HepG2 (cell line): ENCODE results near the gene GCN1. TPM values are rescaled to one million over a fixed set of nuclear protein-coding genes. Genes with fewer than 3 reads are reported as not detected.
A peak's percentile ranks its signal among the peaks of the same experiment; 100 is the strongest.

ENCODE experiments used
- ARNT ChIP-seq: fragments of 450-650 bp; IDR thresholded peaks from 2 replicates; pipeline ENCODE4 v1.6.1; 2017
- ATF3 ChIP-seq: sonication (generic); formaldehyde crosslinking; IDR thresholded peaks from 2 replicates; pipeline ENCODE4 v1.4.0; 2020; ENCODE audit warnings: missing genetic modification reagents
- ATF7 ChIP-seq, 2 experiments: fragments of 450-650 bp in 1 of 2; sonication (generic) in 1 of 2; formaldehyde crosslinking in 1 of 2; IDR thresholded peaks; 2 replicates each; pipeline versions ENCODE4 v1.4.0 to v1.6.1; 2016 to 2020; ENCODE audit warnings: antibody characterized with exemption in 1 of 2, mild to moderate bottlenecking in 1 of 2, missing genetic modification reagents in 1 of 2
- EP300 ChIP-seq, 3 experiments: sonication (generic) in 1 of 3; formaldehyde crosslinking in 1 of 3; IDR thresholded peaks; 2 replicates each; pipeline versions ENCODE4 v1.5.1 to v1.6.1; 2011 to 2020; ENCODE audit warnings: low read depth in 2 of 3, low read length in 2 of 3, borderline replicate concordance in 1 of 3, improper control_type of control experiment in 1 of 3, mild to moderate bottlenecking in 1 of 3, missing genetic modification reagents in 1 of 3, moderate library complexity in 1 of 3
- FOXM1 ChIP-seq: sonication (generic); formaldehyde crosslinking; IDR thresholded peaks from 2 replicates; pipeline ENCODE4 v1.5.0; 2020; ENCODE audit warnings: missing genetic modification reagents
- GATAD2A ChIP-seq: IDR thresholded peaks from 2 replicates; pipeline ENCODE4 v1.6.1; 2016
- KDM1A ChIP-seq: IDR thresholded peaks from 2 replicates; pipeline ENCODE4 v1.6.1; 2016; ENCODE audit warnings: missing compliant biosample characterization
- PRDM15 ChIP-seq: sonication (generic); formaldehyde crosslinking; IDR thresholded peaks from 2 replicates; pipeline ENCODE4 v1.4.0; 2020; ENCODE audit warnings: missing genetic modification reagents
- RARA ChIP-seq: IDR thresholded peaks from 2 replicates; pipeline ENCODE4 v1.6.1; 2016; ENCODE audit warnings: missing genetic modification reagents, missing compliant biosample characterization
- SIN3A ChIP-seq: IDR thresholded peaks from 2 replicates; pipeline ENCODE4 v1.6.1; 2011; ENCODE audit warnings: low read depth, mild to moderate bottlenecking, control low read depth, low read length, borderline replicate concordance
- SMAD1 ChIP-seq: sonication (generic); formaldehyde crosslinking; IDR thresholded peaks from 2 replicates; pipeline ENCODE4 v1.4.0; 2020; ENCODE audit warnings: missing genetic modification reagents, low read depth, mild to moderate bottlenecking, borderline replicate concordance
- SUZ12 ChIP-seq: fragments of 150-350 bp; IDR thresholded peaks from 2 replicates; pipeline ENCODE4 v1.6.1; 2014; ENCODE audit warnings: low read depth, low read length
- TSC22D2 ChIP-seq: sonication (generic); formaldehyde crosslinking; IDR thresholded peaks from 2 replicates; pipeline ENCODE4 v1.5.1; 2020; ENCODE audit warnings: missing genetic modification reagents, mild to moderate bottlenecking, borderline replicate concordance
- ZBTB3 ChIP-seq: sonication (generic); formaldehyde crosslinking; IDR thresholded peaks from 2 replicates; pipeline ENCODE4 v1.4.0; 2020; ENCODE audit warnings: low read depth, mild to moderate bottlenecking, moderate library complexity, missing genetic modification reagents, borderline replicate concordance
- ZFP36 ChIP-seq: fragments of 150-350 bp; IDR thresholded peaks from 2 replicates; pipeline ENCODE4 v1.6.1; 2018; ENCODE audit warnings: borderline replicate concordance, low read length, low read depth; ENCODE audit not compliant: partially characterized antibody
- ZFP90 ChIP-seq: sonication (generic); formaldehyde crosslinking; IDR thresholded peaks from 2 replicates; pipeline ENCODE4 v1.8.0; 2022; ENCODE audit warnings: missing genetic modification reagents, mild to moderate bottlenecking, inconsistent platforms, borderline replicate concordance
- ZNF143 ChIP-seq: sonication (generic); formaldehyde crosslinking; IDR thresholded peaks from 2 replicates; pipeline ENCODE4 v1.4.0; 2020; ENCODE audit warnings: missing genetic modification reagents
- ZNF333 ChIP-seq: sonication (generic); formaldehyde crosslinking; IDR thresholded peaks from 2 replicates; pipeline ENCODE4 v1.4.0; 2020; ENCODE audit warnings: mild to moderate bottlenecking, missing genetic modification reagents, borderline replicate concordance
- ZNF530 ChIP-seq: sonication (generic); formaldehyde crosslinking; IDR thresholded peaks from 2 replicates; pipeline ENCODE4 v1.5.0; 2020; ENCODE audit warnings: low read depth, mild to moderate bottlenecking, missing genetic modification reagents
- ZNF552 ChIP-seq: sonication (generic); formaldehyde crosslinking; IDR thresholded peaks from 2 replicates; pipeline ENCODE4 v1.9.0; 2022; ENCODE audit warnings: missing genetic modification reagents, mild to moderate bottlenecking, borderline replicate concordance
- ZNF562 ChIP-seq: sonication (generic); formaldehyde crosslinking; IDR thresholded peaks from 2 replicates; pipeline ENCODE4 v1.8.0; 2022; ENCODE audit warnings: missing genetic modification reagents, borderline replicate concordance
- ZNF674 ChIP-seq: sonication (generic); formaldehyde crosslinking; IDR thresholded peaks from 2 replicates; pipeline ENCODE4 v1.5.0; 2020; ENCODE audit warnings: low read depth, mild to moderate bottlenecking, missing genetic modification reagents
- ZNF691 ChIP-seq: sonication (generic); formaldehyde crosslinking; IDR thresholded peaks from 2 replicates; pipeline ENCODE4 v1.4.0; 2020; ENCODE audit warnings: missing genetic modification reagents, low read depth, mild to moderate bottlenecking, borderline replicate concordance
- ZNF703 ChIP-seq: sonication (generic); formaldehyde crosslinking; IDR thresholded peaks from 2 replicates; pipeline ENCODE4 v1.5.1; 2020; ENCODE audit warnings: missing genetic modification reagents, mild to moderate bottlenecking, moderate library complexity, borderline replicate concordance
- ZZZ3 ChIP-seq: sonication (generic); formaldehyde crosslinking; IDR thresholded peaks from 2 replicates; pipeline ENCODE4 v1.4.0; 2020; ENCODE audit warnings: missing genetic modification reagents, mild to moderate bottlenecking, borderline replicate concordance
- polyA plus RNA-seq, 8 experiments: library from polyadenylated mRNA; depleted of rRNA in 3 of 8; stranded (reverse) in 7 of 8; unstranded in 1 of 8; fragments of >200 nt; fragmentation: Illumina TruSeq in 4 of 8; extraction: Trizol in 4 of 8; gene quantifications; 2 replicates each; pipeline versions ENCODE4 v1.2.1 to v1.2.3, GENCODE V29; 2011 to 2016; ENCODE audit warnings: low read depth in 4 of 8, missing spikeins in 1 of 8, mixed read lengths in 1 of 8; ENCODE audit not compliant: insufficient read depth in 1 of 8
- total RNA-seq, 5 experiments: library from RNA; depleted of rRNA; stranded (reverse); fragments of >200 nt; fragmentation: Illumina TruSeq; extraction: Trizol; gene quantifications; 2 replicates each; pipeline ENCODE4 v1.2.3, GENCODE V29; 2016; ENCODE audit warnings: low read depth in 1 of 5

GCN1 gene
- total and polyA plus RNA-seq, 2 of the 13 experiments (the other 11 are each of a cell fraction or from before 2014, with no cell fraction given) = 58.2 to 83.0 TPM

- no peak for TF ChIP-seq ZFP90 (CRISPR knock-in tag)
- no peak for TF ChIP-seq ZNF552 (CRISPR knock-in tag)
- no peak for TF ChIP-seq ZBTB3 (CRISPR knock-in tag)
- 0 out of 2 replicates have a peak, but pooled peaks have one; percentile 58 for TF ChIP-seq PRDM15 (CRISPR knock-in tag)
- no peak for TF ChIP-seq SUZ12
- no peak for TF ChIP-seq TSC22D2
- TF ChIP-seq ZNF562 (CRISPR knock-in tag) = no peak
- TF ChIP-seq ZFP36 = no peak
- no peak for TF ChIP-seq ZNF143 (CRISPR knock-in tag)
- no peak for TF ChIP-seq SIN3A
- TF ChIP-seq ZNF703 (CRISPR knock-in tag) = no peak
- TF ChIP-seq ARNT = no peak
- TF ChIP-seq SMAD1 (CRISPR knock-in tag) = no peak
- TF ChIP-seq ZNF333 = no peak
- TF ChIP-seq ZZZ3 = no peak
- TF ChIP-seq EP300 (IDR thresholded peaks at IDR 0.05; ENCODE audit: low read depth in 2 of 2, low read length in 2 of 2) = peak in 1 of 2 experiments; percentile 69; a peak in 2 of 4 replicates
- peak; percentile 32; the same call in 1 of the 2 replicates for TF ChIP-seq EP300 (CRISPR knock-in tag; IDR thresholded peaks at IDR 0.05; ENCODE audit: borderline replicate concordance)
- peak; percentile 52; the same call in 1 of the 2 replicates for TF ChIP-seq GATAD2A (CRISPR knock-in tag)
- TF ChIP-seq FOXM1 (CRISPR knock-in tag) = no peak
- no peak for TF ChIP-seq ATF3 (CRISPR knock-in tag)
- no peak for TF ChIP-seq ZNF530 (CRISPR knock-in tag)
- TF ChIP-seq KDM1A (CRISPR knock-in tag) = no peak
- peak; percentile 28; the same call in 1 of the 2 replicates for TF ChIP-seq RARA
- TF ChIP-seq ZNF674 (CRISPR knock-in tag) = no peak
- peak; percentile 55; the same call in 1 of the 2 replicates for TF ChIP-seq ZNF691
- TF ChIP-seq ATF7 (IDR thresholded peaks at IDR 0.05) = no peak
- no peak for TF ChIP-seq ATF7 (CRISPR knock-in tag; IDR thresholded peaks at IDR 0.05)
Observed at GRCh38 chr12:120227233-120228040, 32.9 kb upstream of the GCN1 start (continued).
